ENCODE results near the gene SCNN1G.

The SCNN1G gene
- total RNA-seq, result 0 reads per million in 3 donors

- H3K4me3 ChIP-seq (ENCODE audit: insufficient read depth, low read depth, low read length, poor library complexity, severe bottlenecking), result no peak within 1 kb of the TSS
- no peaks in the 10 kb centered on the region for H3K9me3 ChIP-seq (ENCODE audit: control insufficient read depth, low read length)
- no peak for DNase-seq
- peaks cover 9% of the 10 kb centered on the region for H3K4me1 ChIP-seq (ENCODE audit: control insufficient read depth, insufficient read depth, low read length, poor library complexity, severe bottlenecking)
- H3K36me3 ChIP-seq (ENCODE audit: control insufficient read depth, insufficient read depth, low read length), result no peaks in the 10 kb centered on the region
- H3K27me3 ChIP-seq (replicated peaks; ENCODE audit: control insufficient read depth, insufficient read depth, low read length, poor library complexity, severe bottlenecking), result peaks cover 40% of the 10 kb centered on the region
- H3K27ac ChIP-seq (ENCODE audit: insufficient read depth, low read length, poor library complexity, severe bottlenecking), result no peak within 1 kb of the TSS
These were observed at the start of gene SCNN1G for GRCh38 chr16:23182679-23183542. TSS of gene SCNN1G (plus strand) at chr16:23182745. CDS start at chr16:23186272, 3,527 bp downstream.

- Histone ChIP-seq H3K4me3 (ENCODE audit: insufficient read depth, low read depth, low read length, poor library complexity, severe bottlenecking) (no peak overlapping the region), H3K4me1 (ENCODE audit: control insufficient read depth, insufficient read depth, low read length, poor library complexity, severe bottlenecking) (no peaks in the 10 kb centered on the region), H3K36me3 (ENCODE audit: control insufficient read depth, insufficient read depth, low read length) (no peaks in the 10 kb centered on the region), H3K27ac (ENCODE audit: insufficient read depth, low read length, poor library complexity, severe bottlenecking) (no peak overlapping the region), H3K27me3 (replicated peaks; ENCODE audit: control insufficient read depth, insufficient read depth, low read length, poor library complexity, severe bottlenecking) (no peaks in the 10 kb centered on the region), H3K9me3 (ENCODE audit: control insufficient read depth, low read length) (no peaks in the 10 kb centered on the region)
- DNase-seq, result no peak
These were observed 49.6 kb upstream of the SCNN1G start for GRCh38 chr16:23132775-23133463.

DNA sequence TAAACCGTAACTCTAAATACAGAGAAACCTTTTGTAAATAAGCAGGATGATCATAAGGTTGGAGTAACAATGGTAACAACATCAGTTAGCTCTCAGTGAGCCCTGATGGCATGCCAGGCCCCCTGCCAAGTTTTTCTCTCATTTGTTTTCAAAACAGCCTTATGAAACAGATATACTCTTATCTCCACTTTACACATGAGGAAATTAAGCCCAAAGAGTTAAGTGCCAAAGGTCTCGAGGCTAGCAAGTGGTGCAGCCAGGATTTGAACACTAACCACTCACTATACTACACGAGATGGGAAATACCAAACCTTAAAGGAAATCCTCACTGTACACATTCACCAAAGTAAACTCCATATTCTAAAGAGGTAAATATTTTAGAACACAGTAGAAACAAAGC lies 48.3 kb upstream of the SCNN1G start:
- Histone ChIP-seq H3K27ac (ENCODE audit: insufficient read depth, low read length, poor library complexity, severe bottlenecking) (no peak overlapping the region), H3K9me3 (ENCODE audit: control insufficient read depth, low read length) (no peaks in the 10 kb centered on the region), H3K4me3 (ENCODE audit: insufficient read depth, low read depth, low read length, poor library complexity, severe bottlenecking) (no peak overlapping the region), H3K36me3 (ENCODE audit: control insufficient read depth, insufficient read depth, low read length) (no peaks in the 10 kb centered on the region), H3K27me3 (replicated peaks; ENCODE audit: control insufficient read depth, insufficient read depth, low read length, poor library complexity, severe bottlenecking) (no peaks in the 10 kb centered on the region), H3K4me1 (ENCODE audit: control insufficient read depth, insufficient read depth, low read length, poor library complexity, severe bottlenecking) (no peaks in the 10 kb centered on the region)
- no peak for DNase-seq

GRCh38 chr16:23137256-23137655 lies 45.3 kb upstream of the SCNN1G start:
- no peak overlapping the region for H3K4me3 ChIP-seq (ENCODE audit: insufficient read depth, low read depth, low read length, poor library complexity, severe bottlenecking)
- no peak for DNase-seq
- H3K27me3 ChIP-seq (replicated peaks; ENCODE audit: control insufficient read depth, insufficient read depth, low read length, poor library complexity, severe bottlenecking), result no peaks in the 10 kb centered on the region
- no peaks in the 10 kb centered on the region for H3K4me1 ChIP-seq (ENCODE audit: control insufficient read depth, insufficient read depth, low read length, poor library complexity, severe bottlenecking)
- no peak overlapping the region for H3K27ac ChIP-seq (ENCODE audit: insufficient read depth, low read length, poor library complexity, severe bottlenecking)
- H3K9me3 ChIP-seq (ENCODE audit: control insufficient read depth, low read length), result no peaks in the 10 kb centered on the region
- no peaks in the 10 kb centered on the region for H3K36me3 ChIP-seq (ENCODE audit: control insufficient read depth, insufficient read depth, low read length)

- no peak for DNase-seq
- Histone ChIP-seq H3K27ac (ENCODE audit: insufficient read depth, low read length, poor library complexity, severe bottlenecking) (no peak overlapping the region), H3K36me3 (ENCODE audit: control insufficient read depth, insufficient read depth, low read length) (no peaks in the 10 kb centered on the region), H3K4me1 (ENCODE audit: control insufficient read depth, insufficient read depth, low read length, poor library complexity, severe bottlenecking) (no peaks in the 10 kb centered on the region), H3K4me3 (ENCODE audit: insufficient read depth, low read depth, low read length, poor library complexity, severe bottlenecking) (no peak overlapping the region), H3K9me3 (ENCODE audit: control insufficient read depth, low read length) (no peaks in the 10 kb centered on the region), H3K27me3 (replicated peaks; ENCODE audit: control insufficient read depth, insufficient read depth, low read length, poor library complexity, severe bottlenecking) (no peaks in the 10 kb centered on the region)
These were observed 44.7 kb upstream of the SCNN1G start for GRCh38 chr16:23137818-23138217.

- no peaks in the 10 kb centered on the region for H3K4me1 ChIP-seq (ENCODE audit: control insufficient read depth, insufficient read depth, low read length, poor library complexity, severe bottlenecking)
- DNase-seq, result no peak
These were observed 42.4 kb upstream of the SCNN1G start for GRCh38 chr16:23140107-23140506.

DNA sequence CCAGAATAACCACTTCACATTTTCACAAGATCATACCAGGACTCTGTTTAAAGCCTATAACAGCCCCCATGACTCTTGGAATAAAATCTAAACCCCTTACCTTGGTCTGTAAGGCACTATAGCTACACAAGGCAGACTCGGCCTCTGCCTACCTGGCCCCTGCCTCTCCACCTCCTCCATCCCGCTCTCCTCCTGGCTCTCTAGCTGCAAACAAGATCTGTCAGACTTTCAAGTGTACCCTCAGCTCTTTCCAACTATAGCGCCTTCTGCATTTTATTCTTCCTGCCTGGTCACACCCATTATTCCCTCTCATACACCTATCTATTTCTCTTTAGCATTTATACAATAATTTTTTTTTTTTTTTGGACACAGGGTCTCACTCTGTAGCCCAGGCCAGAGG lies 41.5 kb upstream of the SCNN1G start:
- Histone ChIP-seq H3K4me3 (ENCODE audit: insufficient read depth, low read depth, low read length, poor library complexity, severe bottlenecking) (no peak overlapping the region), H3K4me1 (ENCODE audit: control insufficient read depth, insufficient read depth, low read length, poor library complexity, severe bottlenecking) (no peaks in the 10 kb centered on the region), H3K27me3 (replicated peaks; ENCODE audit: control insufficient read depth, insufficient read depth, low read length, poor library complexity, severe bottlenecking) (no peaks in the 10 kb centered on the region), H3K27ac (ENCODE audit: insufficient read depth, low read length, poor library complexity, severe bottlenecking) (no peak overlapping the region), H3K9me3 (ENCODE audit: control insufficient read depth, low read length) (no peaks in the 10 kb centered on the region), H3K36me3 (ENCODE audit: control insufficient read depth, insufficient read depth, low read length) (no peaks in the 10 kb centered on the region)
- no peak for DNase-seq

More at GRCh38 chr16:23140107-23140506, 42.4 kb upstream of the SCNN1G start:
- H3K27me3 ChIP-seq (replicated peaks; ENCODE audit: control insufficient read depth, insufficient read depth, low read length, poor library complexity, severe bottlenecking), result no peaks in the 10 kb centered on the region
- H3K36me3 ChIP-seq (ENCODE audit: control insufficient read depth, insufficient read depth, low read length), result no peaks in the 10 kb centered on the region
- H3K4me3 ChIP-seq (ENCODE audit: insufficient read depth, low read depth, low read length, poor library complexity, severe bottlenecking), result no peak overlapping the region
- H3K27ac ChIP-seq (ENCODE audit: insufficient read depth, low read length, poor library complexity, severe bottlenecking), result no peak overlapping the region
- H3K9me3 ChIP-seq (ENCODE audit: control insufficient read depth, low read length), result no peaks in the 10 kb centered on the region

DNA sequence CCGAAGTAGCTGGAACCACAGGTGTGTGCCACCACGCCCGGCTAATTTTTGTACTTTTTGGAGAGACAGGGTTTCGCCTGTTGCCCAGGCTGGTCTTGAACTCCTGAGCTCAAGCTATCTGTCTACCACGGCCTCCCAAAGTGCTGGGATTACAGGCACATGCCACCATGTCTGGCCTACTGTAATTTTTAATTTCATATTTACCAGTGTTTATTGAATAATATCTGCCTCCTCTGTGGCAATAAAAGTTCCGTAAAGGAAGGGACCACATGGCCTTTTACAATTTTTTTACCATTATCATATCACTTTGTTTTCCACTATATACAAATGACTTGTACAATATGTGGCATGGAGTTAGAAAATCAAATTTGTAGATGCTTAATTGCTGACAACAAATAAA lies 41.0 kb upstream of the SCNN1G start:
- H3K4me1 ChIP-seq (ENCODE audit: control insufficient read depth, insufficient read depth, low read length, poor library complexity, severe bottlenecking), result no peaks in the 10 kb centered on the region
- no peak overlapping the region for H3K27ac ChIP-seq (ENCODE audit: insufficient read depth, low read length, poor library complexity, severe bottlenecking)
- no peaks in the 10 kb centered on the region for H3K27me3 ChIP-seq (replicated peaks; ENCODE audit: control insufficient read depth, insufficient read depth, low read length, poor library complexity, severe bottlenecking)
- H3K9me3 ChIP-seq (ENCODE audit: control insufficient read depth, low read length), result no peaks in the 10 kb centered on the region
- H3K4me3 ChIP-seq (ENCODE audit: insufficient read depth, low read depth, low read length, poor library complexity, severe bottlenecking), result no peak overlapping the region
- H3K36me3 ChIP-seq (ENCODE audit: control insufficient read depth, insufficient read depth, low read length), result no peaks in the 10 kb centered on the region
- no peak for DNase-seq

DNA sequence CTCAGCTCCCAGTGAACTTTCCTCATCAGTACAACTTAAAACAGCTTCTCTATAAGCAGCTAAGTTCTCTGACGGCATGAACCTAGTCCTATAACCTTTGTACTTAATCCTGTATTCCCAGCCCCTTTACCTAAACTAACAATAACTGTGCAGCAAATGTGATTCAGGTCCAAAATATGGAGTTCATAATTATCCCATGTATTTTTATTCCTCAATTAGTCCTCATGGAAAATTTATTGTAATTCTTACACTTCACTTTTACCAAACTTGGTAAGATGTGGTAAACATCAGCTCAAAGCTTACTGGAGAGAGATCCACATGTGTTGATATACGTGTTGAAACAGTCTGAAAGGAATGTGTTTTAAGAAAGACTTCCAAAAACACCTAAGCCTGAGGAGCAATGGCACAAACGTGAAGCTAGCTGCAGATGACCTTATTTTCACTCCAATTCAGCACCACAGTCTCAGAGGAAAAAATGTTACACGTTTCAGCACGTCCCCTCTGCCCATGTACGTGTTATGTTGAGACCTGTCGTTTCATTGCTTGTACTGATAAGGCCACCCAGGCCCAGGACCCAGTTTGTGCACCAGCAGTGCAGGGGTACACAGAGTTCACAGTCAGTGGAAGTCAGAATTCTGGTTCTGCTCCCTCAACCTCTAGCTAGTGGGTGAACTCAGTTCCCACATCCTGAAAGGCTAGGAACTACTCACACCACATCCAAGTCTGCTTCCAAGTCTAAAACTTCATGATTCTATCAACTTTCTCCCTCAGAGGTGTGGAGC lies 40.4 kb upstream of the SCNN1G start:
- Histone ChIP-seq H3K27ac (ENCODE audit: insufficient read depth, low read length, poor library complexity, severe bottlenecking) (no peak overlapping the region), H3K4me1 (ENCODE audit: control insufficient read depth, insufficient read depth, low read length, poor library complexity, severe bottlenecking) (no peaks in the 10 kb centered on the region), H3K27me3 (replicated peaks; ENCODE audit: control insufficient read depth, insufficient read depth, low read length, poor library complexity, severe bottlenecking) (no peaks in the 10 kb centered on the region), H3K4me3 (ENCODE audit: insufficient read depth, low read depth, low read length, poor library complexity, severe bottlenecking) (no peak overlapping the region), H3K36me3 (ENCODE audit: control insufficient read depth, insufficient read depth, low read length) (no peaks in the 10 kb centered on the region), H3K9me3 (ENCODE audit: control insufficient read depth, low read length) (no peaks in the 10 kb centered on the region)
- no peak for DNase-seq

All from effector memory CD4-positive, alpha-beta T cell (primary cell).